Naive thymus-derived CD4-positive, alpha-beta T cell (primary cell): Measurements from ENCODE around the gene GJC1. TPM values are rescaled to one million over a fixed set of nuclear protein-coding genes. Genes with fewer than 3 reads are reported as not detected.
"Not testable (repeated sequence)": the region's sequence is repeated elsewhere in the genome, so short reads cannot be mapped to it uniquely, and the experiment has no call there.

Experiments used
- ATAC-seq: fragments of 150-1000 bp; cut with Tn5 transposase; 2 replicates; pipeline ENCODE4 v1.10.0; 2021; ENCODE audit warnings: mild to moderate bottlenecking, moderate library complexity
- CTCF ChIA-PET: fragments of 350-600 bp; sonication (Branson Sonifier 250); formaldehyde crosslinking; loops from one replicate; lab custom pipeline; 2021; ENCODE audit warnings: antibody characterized with exemption; lab: Charles Lee
- POLR2A ChIA-PET: fragments of 350-600 bp; sonication (Branson Sonifier 250); formaldehyde crosslinking; loops from one replicate; lab custom pipeline; 2021; ENCODE audit warnings: antibody characterized with exemption, inconsistent platforms; lab: Charles Lee
- DNase-seq, 9 donors: peaks; one replicate each; pipeline versions ENCODE4 v3.0.0 to v3.0.0-alpha.2; 2020 to 2022; ENCODE audit warnings: mixed read lengths in 1 of 9
- H3K27ac ChIP-seq: one replicate; pipeline ENCODE4 v1.7.0; 2013; ENCODE audit warnings: mild to moderate bottlenecking, low read depth, low read length, moderate library complexity
- H3K27me3 ChIP-seq, 2 donors: one replicate each; pipeline ENCODE4 v1.7.0; 2013; ENCODE audit warnings: low read length in 2 of 2, mild to moderate bottlenecking in 2 of 2, moderate library complexity in 2 of 2; ENCODE audit not compliant: control insufficient read depth in 2 of 2, insufficient read depth in 2 of 2
- H3K36me3 ChIP-seq, 3 experiments: 1 replicate in 2 of 3; 2 replicates in 1 of 3; pipeline ENCODE4 v1.7.0; 2013; ENCODE audit warnings: low read length in 3 of 3, mild to moderate bottlenecking in 3 of 3, moderate library complexity in 1 of 3; ENCODE audit not compliant: insufficient read depth in 3 of 3, control insufficient read depth in 2 of 3
- H3K4me1 ChIP-seq, 2 donors: one replicate each; pipeline ENCODE4 v1.7.0; 2013; ENCODE audit warnings: low read length in 2 of 2, mild to moderate bottlenecking in 2 of 2, moderate library complexity in 1 of 2; ENCODE audit not compliant: control insufficient read depth in 2 of 2, insufficient read depth in 2 of 2
- H3K4me3 ChIP-seq: 2 replicates; pipeline ENCODE4 v1.7.0; 2013; ENCODE audit warnings: mild to moderate bottlenecking, low read length
- H3K9me3 ChIP-seq, 3 experiments: 1 replicate in 2 of 3; 2 replicates in 1 of 3; pipeline ENCODE4 v1.7.0; 2013; ENCODE audit warnings: low read length in 3 of 3; ENCODE audit not compliant: control insufficient read depth in 2 of 3
- H3K27ac Mint-ChIP-seq, 9 donors: one replicate each; pipeline ENCODE4 v1.8.0; 2020 to 2022; ENCODE audit warnings: mixed read lengths in 9 of 9, mild to moderate bottlenecking in 8 of 9, moderate library complexity in 5 of 9, inconsistent platforms in 2 of 9
- H3K27me3 Mint-ChIP-seq, 5 donors: one replicate each; pipeline ENCODE4 v1.8.0; 2021 to 2022; ENCODE audit warnings: mixed read lengths in 5 of 5, mild to moderate bottlenecking in 1 of 5
- H3K36me3 Mint-ChIP-seq, 5 donors: one replicate each; pipeline ENCODE4 v1.8.0; 2020 to 2022; ENCODE audit warnings: mixed read lengths in 5 of 5, mild to moderate bottlenecking in 3 of 5, inconsistent platforms in 1 of 5
- H3K4me1 Mint-ChIP-seq, 7 donors: one replicate each; pipeline ENCODE4 v1.8.0; 2020 to 2022; ENCODE audit warnings: mixed read lengths in 7 of 7, mild to moderate bottlenecking in 3 of 7, inconsistent platforms in 1 of 7
- H3K4me3 Mint-ChIP-seq, 10 donors: one replicate each; pipeline ENCODE4 v1.8.0; 2020 to 2022; ENCODE audit warnings: mild to moderate bottlenecking in 10 of 10, mixed read lengths in 10 of 10, moderate library complexity in 6 of 10, inconsistent platforms in 2 of 10
- H3K9me3 Mint-ChIP-seq, 11 donors: one replicate each; pipeline ENCODE4 v1.8.0; 2020 to 2022; ENCODE audit warnings: mixed read lengths in 11 of 11, mild to moderate bottlenecking in 4 of 11, inconsistent platforms in 1 of 11, moderate library complexity in 1 of 11
- intact Hi-C, 2 donors: fragments of 100-400 bp; cut with micrococcal nuclease; formaldehyde crosslinking; loops; one replicate each; pipeline ENCODE4 v1.15.1; 2023
- polyA plus RNA-seq, 2 donors: library from polyadenylated mRNA; unstranded; fragments of 300-500 nt; fragmentation: Illumina TruSeq; gene quantifications; one replicate each; pipeline ENCODE4 v1.2.3, GENCODE V29; 2021
- total RNA-seq, 6 experiments: library from RNA in 5 of 6; stranded (reverse) in 5 of 6; gene quantifications; 1 replicate in 5 of 6; 2 replicates in 1 of 6; pipeline ENCODE4 v1.2.3 and lab custom pipeline; 2021 to 2026

The GJC1 gene
- total and polyA plus RNA-seq, 7 experiments from 2014 or later = 0.20 to 1.4 TPM; not detected in 5

DNA sequence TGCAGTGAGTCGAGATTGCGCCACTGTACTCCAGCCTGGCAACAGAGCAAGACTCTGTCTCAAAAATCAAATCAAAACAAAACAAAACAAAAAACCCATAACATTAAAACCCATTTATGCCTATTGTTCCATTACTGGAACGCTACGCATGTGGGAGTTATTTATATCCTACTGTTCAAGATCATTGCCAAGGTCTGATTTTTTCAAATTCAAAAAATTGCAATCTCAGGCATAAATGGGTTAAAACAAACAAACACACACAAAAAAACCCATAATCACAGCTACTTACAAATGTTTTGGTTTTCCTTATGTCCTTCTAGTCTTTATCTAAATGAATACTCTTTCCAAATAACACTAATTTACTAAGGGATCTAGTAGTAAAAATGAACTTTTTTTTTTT lies 17.8 kb downstream of the GJC1 start:
- no peaks in the 10 kb centered on the region for H3K4me1 ChIP-seq
- H3K36me3 ChIP-seq = no peaks in the 10 kb centered on the region
- Mint-ChIP-seq H3K27ac (no peak overlapping the region), H3K36me3 (no peaks in the 10 kb centered on the region), H3K4me3 (no peak overlapping the region), H3K9me3 (no peaks in the 10 kb centered on the region), H3K27me3 (peaks cover 0 to 14% (median 10%) of the 10 kb centered on the region in 5 donors), H3K4me1 (no peaks in the 10 kb centered on the region)
- H3K27me3 ChIP-seq = no peaks in the 10 kb centered on the region
- ATAC-seq (no peak), DNase-seq (no peak)
- intact Hi-C loops = no loop called here
- ChIA-PET POLR2A (no interaction called here), CTCF (interaction anchor here (0.6 to 0.7 kb wide), 2 partner anchors 93 to 852 kb away, joined by 3 to 5 read pairs; no protein-coding TSS in a partner anchor)
- H3K4me3 ChIP-seq = no peak overlapping the region
- H3K27ac ChIP-seq = no peak overlapping the region
- H3K9me3 ChIP-seq = no peaks in the 10 kb centered on the region

DNA sequence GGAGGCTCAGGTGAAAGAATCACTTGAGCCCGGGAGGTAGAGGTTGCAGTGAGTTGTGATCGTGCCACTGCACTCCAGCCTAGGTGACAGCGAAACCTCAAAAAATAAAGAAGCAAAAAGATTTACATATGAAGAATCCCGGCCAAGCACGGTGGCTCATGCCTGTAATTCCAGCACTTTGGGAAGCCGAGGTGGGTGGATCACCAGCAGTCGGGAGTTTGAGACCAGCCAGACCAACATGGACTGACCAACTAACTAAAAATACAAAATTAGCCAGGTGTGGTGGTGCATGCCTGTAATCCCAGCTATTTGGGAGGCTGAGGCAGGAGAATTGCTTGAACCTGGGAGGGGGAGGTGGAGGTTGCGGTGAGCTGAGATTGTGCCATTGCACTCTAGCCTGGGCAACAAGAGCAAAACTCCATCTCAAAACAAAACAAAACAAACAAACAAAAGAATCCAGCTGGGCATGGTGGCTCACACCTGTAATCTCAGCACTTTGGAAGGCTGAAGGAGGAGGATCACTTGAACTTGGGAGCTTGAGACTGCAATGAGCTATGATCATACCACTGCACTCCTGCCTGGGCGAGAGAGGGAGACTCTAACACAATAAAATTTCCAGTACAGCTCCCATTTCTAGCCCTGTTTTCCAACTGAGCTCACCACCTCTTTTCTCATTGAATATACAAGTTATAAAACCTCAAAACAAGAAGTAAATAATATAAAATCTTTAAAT lies 21.3 kb downstream of the GJC1 start:
- H3K36me3 ChIP-seq, ATAC-seq, H3K4me3 ChIP-seq, intact Hi-C loops, H3K36me3 Mint-ChIP-seq, H3K4me1 ChIP-seq, H3K4me3 Mint-ChIP-seq, H3K9me3 Mint-ChIP-seq, H3K27me3 ChIP-seq, CTCF ChIA-PET, DNase-seq, H3K4me1 Mint-ChIP-seq, H3K9me3 ChIP-seq, H3K27ac ChIP-seq, H3K27ac Mint-ChIP-seq: not testable (repeated sequence)
- peaks cover 4 to 25% (median 20%) of the 10 kb centered on the region in 5 donors for H3K27me3 Mint-ChIP-seq
- POLR2A ChIA-PET = interaction anchor here (0.5 to 1.1 kb wide), 4 partner anchors 23 to 603 kb away, joined by 3 to 5 read pairs (median 4); no protein-coding TSS in a partner anchor

DNA sequence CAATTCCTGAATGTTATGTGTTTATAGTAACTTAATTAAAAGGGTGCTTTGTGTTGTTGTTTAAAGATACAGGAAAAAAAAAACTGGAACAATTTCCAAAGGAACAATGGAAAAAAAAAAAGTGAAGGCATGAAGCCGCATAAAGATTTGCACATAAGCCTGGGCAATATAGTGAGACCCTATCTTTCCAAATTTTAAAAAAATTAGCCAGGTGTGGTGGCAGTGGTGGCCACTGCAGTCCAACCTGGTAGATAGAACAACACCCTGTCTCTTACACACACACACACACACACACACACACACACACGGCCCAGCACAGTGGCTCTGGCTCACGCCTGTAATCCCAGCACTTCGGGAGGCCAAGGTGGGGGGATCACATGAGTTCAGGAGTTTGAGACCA lies 21.9 kb downstream of the GJC1 start:
- Histone ChIP-seq H3K36me3 (no peaks in the 10 kb centered on the region), H3K27me3 (no peaks in the 10 kb centered on the region), H3K9me3 (no peaks in the 10 kb centered on the region), H3K27ac (no peak overlapping the region), H3K4me3 (no peak overlapping the region), H3K4me1 (no peaks in the 10 kb centered on the region)
- Mint-ChIP-seq H3K27me3 (peaks cover 4 to 22% (median 21%) of the 10 kb centered on the region in 5 donors), H3K4me1 (no peaks in the 10 kb centered on the region), H3K27ac (no peak overlapping the region), H3K36me3 (no peaks in the 10 kb centered on the region), H3K9me3 (no peaks in the 10 kb centered on the region), H3K4me3 (no peak overlapping the region)
- intact Hi-C loops = no loop called here
- ATAC-seq (no peak), DNase-seq (no peak)
- ChIA-PET POLR2A (interaction anchor here (0.8 kb wide), 1 partner anchor 602 kb away, joined by 3 read pairs; no protein-coding TSS in a partner anchor), CTCF (no interaction called here)

DNA sequence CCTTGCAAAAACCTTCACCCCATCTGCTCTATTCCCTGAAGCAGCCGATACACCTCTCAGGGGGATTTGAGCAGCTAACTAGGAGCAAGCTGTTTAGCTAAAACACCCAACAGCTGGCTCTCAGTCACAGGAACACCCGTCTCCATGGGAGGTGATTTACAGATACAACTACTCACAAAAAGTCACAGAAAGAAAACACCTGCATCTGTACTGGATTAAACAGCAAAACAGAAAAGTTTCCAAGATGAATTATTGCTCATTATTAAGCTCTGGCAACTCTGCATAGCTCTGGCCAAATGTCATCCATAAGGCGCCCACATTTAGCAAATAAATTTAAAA lies 22.3 kb downstream of the GJC1 start:
- no peaks in the 10 kb centered on the region for H3K9me3 Mint-ChIP-seq
- no peaks in the 10 kb centered on the region for H3K27me3 ChIP-seq
- CTCF ChIA-PET = no interaction called here
- POLR2A ChIA-PET = interaction anchor here (0.8 kb wide), 1 partner anchor 602 kb away, joined by 3 read pairs; no protein-coding TSS in a partner anchor
- no peaks in the 10 kb centered on the region for H3K4me1 Mint-ChIP-seq
- no peak overlapping the region for H3K4me3 ChIP-seq
- H3K36me3 Mint-ChIP-seq = no peaks in the 10 kb centered on the region
- H3K4me1 ChIP-seq = no peaks in the 10 kb centered on the region
- H3K27ac ChIP-seq = no peak overlapping the region
- DNase-seq (no peak), ATAC-seq (no peak)
- no peak overlapping the region for H3K27ac Mint-ChIP-seq
- no peak overlapping the region for H3K4me3 Mint-ChIP-seq
- no peaks in the 10 kb centered on the region for H3K36me3 ChIP-seq
- peaks cover 4 to 21% (median 19%) of the 10 kb centered on the region in 5 donors for H3K27me3 Mint-ChIP-seq
- intact Hi-C loops = no loop called here
- no peaks in the 10 kb centered on the region for H3K9me3 ChIP-seq

DNA sequence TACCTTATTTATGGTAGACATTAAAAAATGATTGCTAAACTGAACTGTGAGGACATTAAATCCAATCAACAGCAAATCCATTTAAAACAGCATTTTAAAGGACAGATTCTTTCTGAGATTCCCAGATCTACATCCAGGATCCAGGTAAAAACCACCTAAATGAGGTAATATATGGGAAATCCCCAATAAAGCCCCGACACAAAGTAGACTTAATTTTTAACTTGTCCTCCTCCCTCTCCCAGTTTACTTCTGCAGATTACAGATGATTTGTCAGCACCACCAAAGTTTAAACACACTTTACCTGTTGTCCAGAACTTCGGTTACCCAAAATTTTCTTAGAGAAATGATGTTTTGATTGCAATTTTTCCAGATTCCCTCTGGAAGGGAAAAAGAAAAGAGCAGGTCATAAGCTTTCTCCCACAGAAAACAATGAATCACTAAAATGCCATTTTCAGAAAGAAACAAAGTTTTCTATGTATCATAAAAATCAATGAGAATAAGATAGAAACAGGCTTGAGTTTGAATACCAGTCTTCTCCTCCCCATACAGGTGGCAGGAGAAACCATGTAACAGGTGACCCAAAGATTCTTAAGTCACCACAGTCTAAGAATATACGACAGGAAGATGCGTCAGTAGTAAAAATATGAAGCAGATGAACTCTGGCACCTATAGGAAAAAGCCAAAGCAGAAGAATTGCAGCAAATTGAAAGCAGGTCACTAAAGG lies 22.8 kb downstream of the GJC1 start:
- DNase-seq (no peak), ATAC-seq (no peak)
- H3K4me3 Mint-ChIP-seq = no peak overlapping the region
- no peaks in the 10 kb centered on the region for H3K4me1 Mint-ChIP-seq
- intact Hi-C loops = no loop called here
- H3K9me3 Mint-ChIP-seq = no peaks in the 10 kb centered on the region
- Histone ChIP-seq H3K27me3 (no peaks in the 10 kb centered on the region), H3K27ac (no peak overlapping the region), H3K9me3 (no peaks in the 10 kb centered on the region), H3K36me3 (no peaks in the 10 kb centered on the region), H3K4me1 (no peaks in the 10 kb centered on the region), H3K4me3 (no peak overlapping the region)
- peaks cover 4 to 22% (median 18%) of the 10 kb centered on the region in 5 donors for H3K27me3 Mint-ChIP-seq
- ChIA-PET POLR2A (no interaction called here), CTCF (no interaction called here)
- no peak overlapping the region for H3K27ac Mint-ChIP-seq
- H3K36me3 Mint-ChIP-seq = no peaks in the 10 kb centered on the region

DNA sequence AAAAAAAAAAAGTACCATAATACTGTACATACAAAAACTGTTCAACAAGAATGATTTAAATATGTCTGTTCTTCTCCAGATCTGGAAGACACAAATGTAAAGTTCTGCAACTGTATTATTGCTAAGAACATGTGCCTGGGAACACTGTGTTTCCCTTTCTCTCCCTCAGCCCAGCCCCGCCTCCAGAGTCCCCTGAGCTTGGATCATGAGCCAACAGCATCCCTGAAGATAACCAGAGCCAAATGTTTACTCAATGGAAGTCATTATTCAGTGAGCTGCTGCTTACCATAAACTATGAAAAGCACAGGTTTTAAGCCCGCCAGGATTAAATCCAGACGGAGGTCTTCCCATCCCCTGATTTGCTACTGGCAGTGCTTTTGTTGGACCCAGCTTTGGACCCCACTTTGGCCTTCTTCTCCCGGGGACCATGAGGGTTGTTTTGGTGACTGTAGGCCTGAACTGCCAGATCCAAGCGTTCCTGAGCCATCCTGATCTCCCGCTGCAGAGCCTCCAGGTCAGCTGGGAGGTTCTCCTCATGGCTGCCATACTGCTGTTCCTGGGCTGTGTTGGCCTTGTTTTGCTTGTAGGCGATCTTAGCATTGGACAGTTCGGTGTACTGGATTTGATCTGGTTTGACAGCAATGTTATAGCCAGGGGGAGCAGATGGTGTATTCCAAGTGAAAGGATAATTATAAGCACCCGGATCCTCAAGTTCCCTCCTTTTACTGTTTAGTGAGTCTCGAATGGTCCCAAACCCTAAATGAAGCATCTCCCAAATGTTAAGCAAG lies 25.6 kb downstream of the GJC1 start:
- ATAC-seq (no peak), DNase-seq (no peak)
- Mint-ChIP-seq H3K4me3 (no peak overlapping the region), H3K27ac (no peak overlapping the region), H3K9me3 (no peaks in the 10 kb centered on the region), H3K4me1 (no peaks in the 10 kb centered on the region), H3K36me3 (no peaks in the 10 kb centered on the region), H3K27me3 (peaks cover 4 to 26% (median 18%) of the 10 kb centered on the region in 5 donors)
- intact Hi-C loops = no loop called here
- CTCF ChIA-PET = no interaction called here
- no peak overlapping the region for H3K27ac ChIP-seq
- no peak overlapping the region for H3K4me3 ChIP-seq
- H3K4me1 ChIP-seq = no peaks in the 10 kb centered on the region
- H3K27me3 ChIP-seq = no peaks in the 10 kb centered on the region
- POLR2A ChIA-PET = no interaction called here
- H3K9me3 ChIP-seq = no peaks in the 10 kb centered on the region
- H3K36me3 ChIP-seq = no peaks in the 10 kb centered on the region
